GM12801 (cell line): ENCODE results near the gene CD300LG.

Experiments
- TF ChIP-seq, protein P1 (sequence below): IDR thresholded peaks from one replicate; pipeline ENCODE4 v1.5.1; 2011; ENCODE audit warnings: control low read depth; ENCODE audit not compliant: insufficient read length; ENCODE audit errors: extremely low read depth

Gene CD300LG

DNA sequence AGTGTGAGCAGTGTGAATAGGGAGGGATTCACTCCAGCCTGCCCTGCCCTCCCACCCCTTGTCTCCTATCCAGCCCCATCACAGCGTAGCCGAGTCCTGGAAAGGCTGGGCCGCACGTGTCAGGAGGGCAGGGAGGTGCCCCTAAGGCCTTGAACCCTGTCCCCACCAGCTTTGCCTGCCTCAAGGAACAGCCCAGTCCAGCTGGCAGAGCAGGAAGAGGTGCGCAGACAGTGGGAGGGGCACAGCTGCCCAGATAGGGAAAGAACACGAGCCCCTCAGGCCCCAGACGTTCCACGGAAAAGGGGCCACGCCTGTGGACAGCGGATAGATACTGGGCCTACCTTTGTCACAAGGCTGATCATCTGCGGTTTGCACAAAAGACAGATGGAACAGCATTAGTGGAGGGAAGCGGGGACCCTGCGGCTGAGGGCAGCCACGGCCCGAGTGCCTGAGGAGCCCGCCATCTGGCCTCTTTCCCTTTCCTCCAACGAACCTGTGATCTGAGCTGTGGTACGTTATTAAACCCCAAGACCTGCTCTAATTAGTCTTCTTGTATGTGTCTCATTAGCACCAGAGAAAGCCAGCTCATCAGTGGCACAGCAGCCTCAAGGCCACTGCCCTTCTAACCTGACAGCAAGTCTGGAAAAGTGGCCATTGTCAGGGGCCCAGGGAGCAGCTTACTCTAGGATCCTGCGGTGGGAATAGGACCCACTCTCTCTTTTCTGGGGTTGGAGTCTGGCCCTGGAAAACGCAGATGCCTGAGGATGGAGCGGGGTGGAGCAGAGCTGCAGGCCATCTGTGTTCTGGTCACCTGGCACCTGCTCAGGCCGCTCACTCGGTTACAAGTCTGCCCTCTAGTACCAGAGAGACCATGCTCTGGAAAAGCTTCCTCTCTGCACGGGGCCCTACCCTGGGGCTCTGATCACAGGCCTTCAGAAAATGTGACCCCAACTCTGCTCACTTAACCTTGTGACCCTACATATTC lies 30.3 kb upstream of the CD300LG start:
- TF ChIP-seq, protein P1, sequence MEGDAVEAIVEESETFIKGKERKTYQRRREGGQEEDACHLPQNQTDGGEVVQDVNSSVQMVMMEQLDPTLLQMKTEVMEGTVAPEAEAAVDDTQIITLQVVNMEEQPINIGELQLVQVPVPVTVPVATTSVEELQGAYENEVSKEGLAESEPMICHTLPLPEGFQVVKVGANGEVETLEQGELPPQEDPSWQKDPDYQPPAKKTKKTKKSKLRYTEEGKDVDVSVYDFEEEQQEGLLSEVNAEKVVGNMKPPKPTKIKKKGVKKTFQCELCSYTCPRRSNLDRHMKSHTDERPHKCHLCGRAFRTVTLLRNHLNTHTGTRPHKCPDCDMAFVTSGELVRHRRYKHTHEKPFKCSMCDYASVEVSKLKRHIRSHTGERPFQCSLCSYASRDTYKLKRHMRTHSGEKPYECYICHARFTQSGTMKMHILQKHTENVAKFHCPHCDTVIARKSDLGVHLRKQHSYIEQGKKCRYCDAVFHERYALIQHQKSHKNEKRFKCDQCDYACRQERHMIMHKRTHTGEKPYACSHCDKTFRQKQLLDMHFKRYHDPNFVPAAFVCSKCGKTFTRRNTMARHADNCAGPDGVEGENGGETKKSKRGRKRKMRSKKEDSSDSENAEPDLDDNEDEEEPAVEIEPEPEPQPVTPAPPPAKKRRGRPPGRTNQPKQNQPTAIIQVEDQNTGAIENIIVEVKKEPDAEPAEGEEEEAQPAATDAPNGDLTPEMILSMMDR = no peak

DNA sequence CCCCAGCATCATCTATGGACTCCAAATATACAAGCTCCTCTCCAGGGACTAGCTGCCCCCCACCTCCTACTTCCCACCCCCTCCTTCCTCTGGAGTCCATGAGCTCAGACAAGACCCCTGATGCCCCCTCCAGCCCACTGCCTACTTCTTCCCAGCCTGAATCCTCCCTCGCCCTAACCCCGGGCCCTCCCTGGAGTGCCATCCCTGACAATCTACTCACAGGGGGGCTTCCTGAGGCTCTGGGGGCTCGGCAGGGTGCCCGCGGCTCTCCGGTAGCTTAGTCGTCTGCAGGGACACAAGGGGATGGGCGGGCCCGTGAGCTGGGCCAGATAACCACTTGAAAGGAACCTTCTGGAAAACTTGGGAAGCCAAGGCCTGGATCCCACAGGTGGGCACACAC lies 29.1 kb upstream of the CD300LG start:
- TF ChIP-seq, protein P1 = no peak

GRCh38 chr17:43818966-43819365 lies 28.0 kb upstream of the CD300LG start:
- TF ChIP-seq, protein P1 = no peak

DNA sequence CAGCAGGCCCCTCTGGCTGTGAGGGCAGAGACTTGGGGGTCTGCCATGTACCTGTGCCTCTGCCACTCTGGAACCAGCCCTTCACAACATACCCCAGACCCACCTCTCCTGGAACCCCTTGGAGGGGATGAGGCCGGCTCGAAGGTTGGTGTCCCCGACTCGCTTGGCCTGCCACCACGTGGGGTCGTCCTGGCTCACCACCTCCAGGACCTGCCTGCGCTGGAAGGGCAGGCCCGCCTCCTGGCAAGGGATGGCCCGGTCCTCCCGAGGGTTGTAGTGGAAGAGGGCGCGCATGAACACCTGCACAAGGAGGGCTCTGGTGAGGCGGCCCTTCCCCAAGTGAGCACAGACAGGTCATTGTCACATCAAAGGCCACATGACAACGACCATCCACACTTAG lies 26.2 kb upstream of the CD300LG start:
- TF ChIP-seq, protein P1 = no peak

- TF ChIP-seq, protein P1 = no peak
Observed at GRCh38 chr17:43822570-43823190, 24.3 kb upstream of the CD300LG start.

DNA sequence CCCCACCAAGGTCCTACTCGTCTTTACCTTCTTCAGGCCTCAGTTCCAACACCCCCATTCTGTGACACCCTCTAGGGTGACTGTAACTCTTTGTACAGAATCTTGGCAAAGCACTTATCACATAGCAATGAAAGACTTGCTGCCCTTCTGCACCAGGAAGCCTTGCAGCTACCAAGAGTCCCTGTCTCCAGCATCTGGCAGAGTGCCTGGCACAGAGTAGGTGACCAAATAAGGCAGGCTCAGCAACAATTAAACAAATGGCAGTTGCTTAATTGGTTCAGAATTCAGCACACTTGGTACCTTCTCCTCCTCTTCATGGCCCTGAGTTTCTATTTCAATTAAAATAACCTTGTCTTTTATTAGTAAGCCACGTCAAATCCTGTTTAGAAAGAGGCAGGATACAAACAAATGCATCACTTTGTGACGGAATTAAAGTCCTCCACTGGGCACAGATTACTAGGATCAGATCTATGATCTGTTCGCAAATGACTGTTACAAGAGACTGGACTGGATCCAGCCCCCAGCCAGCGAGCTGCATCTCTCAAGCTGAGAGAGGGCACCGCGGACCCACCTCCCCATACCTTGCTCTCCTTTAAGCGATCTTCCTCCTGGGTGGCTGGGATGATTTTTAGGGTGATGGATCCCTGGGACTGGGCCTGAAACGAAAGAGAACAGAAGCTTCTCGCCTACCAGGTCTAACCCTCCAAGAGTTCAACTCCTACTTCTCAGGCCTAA lies 23.5 kb upstream of the CD300LG start:
- TF ChIP-seq, protein P1 = no peak

- TF ChIP-seq, protein P1 = no peak
Observed at GRCh38 chr17:43825567-43825966, 21.4 kb upstream of the CD300LG start.
